GM21526 (cell line): ENCODE measurements around the gene HDAC9.

ENCODE experiments used
- ATAC-seq: cut with Tn5 transposase; IDR thresholded peaks from one replicate; pipeline ENCODE4 v1.9.1; 2021; ENCODE audit warnings: moderate library complexity; ENCODE audit not compliant: unreplicated experiment, low FRiP score

Gene HDAC9

DNA sequence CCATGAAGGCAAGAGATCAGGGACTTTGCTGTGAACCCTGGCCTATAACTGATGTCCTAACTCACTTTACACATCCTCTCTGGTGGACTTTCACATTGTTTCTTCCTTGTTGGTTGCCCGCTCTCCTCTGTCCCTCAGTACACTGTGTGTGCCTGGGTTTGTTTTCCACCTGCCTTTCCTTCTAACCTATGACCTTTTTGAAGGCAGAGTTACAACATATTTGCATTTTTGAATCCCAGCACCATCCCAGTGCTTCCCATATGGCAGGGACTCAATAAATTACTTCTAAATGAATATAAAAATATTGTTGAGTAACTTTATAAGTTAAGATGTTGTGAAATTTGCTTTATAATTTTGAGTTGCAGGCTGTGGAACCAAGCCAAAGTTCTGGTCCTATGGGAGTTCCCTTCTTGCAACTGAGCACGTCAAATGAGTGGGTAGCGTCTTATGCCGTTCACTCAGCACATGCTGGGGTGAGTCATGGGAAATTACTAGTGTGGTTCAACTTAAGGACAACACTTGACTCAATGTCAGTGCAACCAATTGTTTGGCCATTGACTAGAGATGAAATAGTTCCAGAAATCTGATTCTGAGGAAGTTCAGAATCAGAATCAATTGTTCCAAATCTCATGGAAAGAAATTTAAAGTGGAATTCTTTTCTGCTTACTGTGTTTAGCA is 370.9 kb downstream of the HDAC9 start:
- ATAC-seq, result no peak

DNA sequence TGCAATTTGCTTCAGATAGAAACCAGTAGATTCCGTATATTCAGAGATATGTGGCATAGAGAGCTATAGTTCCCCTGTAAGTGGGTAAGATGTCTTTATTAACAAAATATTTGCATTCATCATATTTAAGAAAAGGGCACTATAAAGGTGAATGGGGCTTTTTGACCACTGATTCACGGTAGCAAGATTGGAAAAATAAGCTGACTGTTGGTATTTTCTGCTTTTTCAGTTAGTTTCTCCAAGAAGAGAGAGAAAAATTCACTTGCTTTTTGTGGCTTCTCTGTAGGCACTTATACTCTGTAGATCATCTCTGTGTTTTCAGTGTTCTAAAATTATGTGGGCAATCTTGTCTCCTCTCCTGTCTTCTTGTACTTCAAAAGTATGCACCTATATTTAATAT is 376.8 kb downstream of the HDAC9 start:
- no peak for ATAC-seq

DNA sequence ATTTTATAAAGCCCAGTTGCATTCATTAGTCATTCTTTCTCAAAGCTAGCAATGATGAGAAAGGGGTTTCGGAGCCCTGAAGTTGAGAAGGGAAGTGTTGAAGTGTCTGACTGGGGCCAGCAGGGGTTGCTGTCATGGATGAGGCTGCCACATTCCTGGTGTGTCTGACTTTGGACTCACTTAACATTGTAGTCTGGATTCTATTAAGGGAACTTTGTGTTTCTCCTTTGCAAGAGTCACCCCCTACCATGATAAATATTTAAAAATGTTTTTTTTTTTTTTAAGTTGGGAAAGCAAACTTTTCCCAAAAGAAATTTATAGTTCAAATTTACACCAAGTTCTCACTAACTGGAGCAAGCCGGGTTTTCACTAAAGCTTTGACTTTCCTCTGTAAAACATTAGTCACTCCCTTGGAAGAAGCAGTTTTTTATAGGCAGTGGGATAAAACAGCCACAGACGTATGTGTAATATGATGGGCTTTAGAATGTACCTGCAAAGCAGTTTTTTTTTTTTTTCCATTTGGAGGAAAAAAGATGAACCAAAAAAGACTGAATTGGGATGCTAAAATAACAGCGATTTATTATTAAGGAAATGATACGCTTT is 378.3 kb downstream of the HDAC9 start:
- ATAC-seq, result no peak

DNA sequence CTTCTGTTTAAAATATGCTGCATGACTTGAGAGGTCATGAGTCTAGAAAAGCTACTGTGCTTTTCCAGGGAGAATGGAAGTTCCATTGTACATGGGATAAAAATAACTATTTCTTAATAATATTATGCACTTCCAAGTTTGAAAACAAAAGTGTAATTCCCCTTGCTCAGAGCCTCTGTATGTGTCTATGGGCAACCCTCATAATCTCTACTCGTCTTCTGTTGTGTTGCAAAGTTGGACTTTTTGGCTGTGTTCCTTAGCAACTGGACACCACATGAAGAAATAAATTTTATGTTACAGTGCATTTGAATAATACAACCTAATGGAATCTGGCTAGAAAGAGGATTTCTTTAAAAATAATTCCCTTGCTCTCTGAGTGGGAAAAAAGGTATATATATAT is 379.3 kb downstream of the HDAC9 start:
- no peak for ATAC-seq

DNA sequence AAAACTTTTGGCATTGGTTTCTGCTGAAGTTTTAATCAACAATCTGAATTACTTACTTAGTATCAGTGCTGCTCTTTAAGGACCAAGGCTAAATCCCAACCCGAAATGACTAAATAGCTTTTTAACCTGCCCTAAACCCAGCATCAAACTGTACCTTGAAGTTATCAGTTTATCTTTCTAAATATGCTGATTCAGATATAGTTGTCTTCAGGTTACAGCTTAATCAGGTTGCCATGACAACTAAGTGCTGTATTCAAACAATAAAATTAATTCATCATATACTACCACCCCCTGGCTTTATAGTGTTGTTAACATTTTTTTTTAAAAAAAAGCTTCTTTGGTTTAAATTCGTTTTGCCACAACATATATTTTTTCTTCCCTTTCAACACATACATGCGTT is 382.3 kb downstream of the HDAC9 start:
- ATAC-seq, result no peak

DNA sequence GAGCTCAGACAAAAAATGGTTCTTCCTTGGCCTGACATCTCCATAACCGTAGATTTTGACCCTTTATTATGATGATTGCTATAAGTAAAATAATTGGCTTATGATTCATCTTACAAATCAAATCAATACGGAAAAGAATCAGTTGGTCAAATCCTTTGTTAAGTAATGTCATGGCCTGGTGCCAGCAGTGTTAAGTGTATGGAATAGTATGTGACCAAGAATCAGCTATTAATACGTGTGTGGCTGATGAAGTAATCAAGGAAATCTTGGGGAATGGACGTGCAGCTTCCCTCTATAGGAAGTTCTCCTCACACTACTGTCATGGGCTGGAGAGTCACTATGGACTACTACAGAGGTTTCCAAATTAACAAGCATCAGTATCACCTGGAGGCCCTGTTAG is 391.3 kb downstream of the HDAC9 start:
- ATAC-seq, result no peak

DNA sequence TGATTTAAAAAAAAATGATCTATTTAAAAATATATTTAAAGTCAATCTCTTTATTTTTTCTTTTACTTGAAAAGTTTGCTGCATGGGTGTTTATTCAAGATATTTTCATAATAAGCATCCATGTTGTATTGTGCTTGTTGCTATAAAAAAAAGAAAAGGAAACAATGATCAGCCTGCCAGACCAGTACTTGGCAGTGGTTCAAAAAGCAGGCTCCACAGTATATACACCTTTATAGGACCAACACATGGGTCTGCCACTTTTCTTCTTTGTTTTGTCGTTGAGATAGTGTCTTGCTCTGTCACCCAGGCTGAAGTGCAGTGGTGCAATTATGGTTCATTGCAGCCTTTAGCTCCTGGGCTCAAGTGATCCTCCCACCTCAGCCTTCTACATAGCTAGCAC is 393.9 kb downstream of the HDAC9 start:
- ATAC-seq, result no peak

DNA sequence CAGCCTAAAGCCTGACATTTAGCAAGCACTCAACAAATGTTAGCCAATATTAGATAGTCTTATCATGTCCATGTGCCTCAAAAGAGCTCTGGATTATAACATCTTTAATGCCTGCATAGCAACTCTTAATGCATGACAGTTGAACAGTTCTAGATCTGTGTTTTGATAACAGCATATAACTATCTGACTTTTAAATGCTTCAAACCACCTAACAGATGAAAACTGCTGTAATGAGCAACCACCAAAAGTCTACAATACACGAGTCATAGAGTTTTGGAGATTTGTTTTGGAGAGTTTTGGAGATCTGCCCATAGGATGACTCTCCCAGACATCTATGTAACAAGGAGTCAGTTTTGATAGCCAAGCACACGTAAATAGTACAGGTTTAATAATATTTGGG is 394.6 kb downstream of the HDAC9 start:
- ATAC-seq, result no peak

DNA sequence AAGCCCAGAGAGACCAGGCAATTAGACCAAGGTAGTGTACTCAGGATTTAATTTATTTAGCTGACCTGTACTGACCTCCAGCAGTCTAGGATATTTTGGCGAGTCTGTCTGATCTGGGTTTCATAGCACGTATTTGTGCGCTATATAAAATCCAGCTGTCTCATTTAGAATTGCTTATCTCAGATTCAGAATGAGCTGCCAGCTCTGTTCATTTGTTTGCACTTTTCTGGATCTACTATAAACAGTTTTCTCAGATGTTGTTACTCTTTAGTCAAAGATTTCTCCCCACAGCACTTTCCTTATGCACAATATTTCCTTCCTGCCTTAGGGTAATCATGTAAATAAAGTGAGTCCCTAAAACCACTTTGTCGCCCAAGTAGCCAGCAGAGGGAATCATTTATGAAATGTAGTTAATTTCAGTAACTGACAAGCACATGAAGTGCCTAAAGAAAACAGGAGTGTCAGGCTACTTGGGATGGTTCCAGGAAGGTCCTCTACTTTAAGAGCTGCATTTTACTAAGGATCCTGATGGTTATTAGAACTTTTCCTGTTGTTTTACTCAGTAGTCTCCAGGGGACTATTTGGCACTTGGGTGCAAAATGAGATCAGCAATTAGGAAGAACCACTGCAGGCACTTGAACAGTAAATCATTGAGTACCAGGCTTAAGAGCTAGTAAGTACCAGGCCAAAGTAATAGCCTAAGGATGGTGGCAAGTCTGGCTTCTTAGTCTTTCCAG is 395.5 kb downstream of the HDAC9 start:
- ATAC-seq, result no peak

DNA sequence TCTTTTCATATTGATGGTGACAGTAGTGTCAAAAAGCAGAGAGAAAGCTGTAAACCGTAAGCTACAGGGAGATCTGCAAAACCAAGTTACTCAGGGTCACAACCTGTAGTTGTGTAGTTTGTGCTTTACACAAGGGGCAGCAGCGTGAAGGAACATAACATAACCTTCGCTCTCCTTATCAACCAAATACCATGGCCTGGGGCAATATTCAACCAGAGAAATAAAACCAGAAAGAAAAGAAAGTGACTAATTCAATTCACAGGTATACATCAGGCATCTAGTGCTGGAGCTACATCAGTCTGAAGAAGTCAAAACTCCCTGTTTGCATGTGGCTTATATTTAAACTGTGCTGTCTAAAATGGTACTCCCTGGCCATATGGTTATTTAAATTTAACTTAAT is 397.6 kb downstream of the HDAC9 start:
- ATAC-seq, result no peak

DNA sequence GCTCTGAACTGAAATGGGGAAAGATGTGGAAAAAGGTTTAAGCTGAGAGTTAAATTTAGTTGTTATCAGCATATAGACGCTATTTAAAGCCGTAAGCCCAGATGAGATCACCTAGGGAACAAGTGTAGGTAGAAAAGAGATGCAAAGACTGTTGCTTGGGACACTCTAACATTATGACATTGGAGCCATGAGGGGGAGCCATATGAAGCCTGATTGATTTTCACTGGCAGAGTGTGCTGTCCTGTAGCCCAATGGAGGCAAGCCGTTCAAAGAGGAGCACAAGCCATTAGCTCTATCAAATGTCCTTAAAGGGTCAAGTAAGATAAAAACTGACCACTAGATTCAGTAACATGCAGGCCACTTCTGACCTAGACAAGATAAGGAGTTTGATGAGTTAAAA is 398.6 kb downstream of the HDAC9 start:
- no peak for ATAC-seq

DNA sequence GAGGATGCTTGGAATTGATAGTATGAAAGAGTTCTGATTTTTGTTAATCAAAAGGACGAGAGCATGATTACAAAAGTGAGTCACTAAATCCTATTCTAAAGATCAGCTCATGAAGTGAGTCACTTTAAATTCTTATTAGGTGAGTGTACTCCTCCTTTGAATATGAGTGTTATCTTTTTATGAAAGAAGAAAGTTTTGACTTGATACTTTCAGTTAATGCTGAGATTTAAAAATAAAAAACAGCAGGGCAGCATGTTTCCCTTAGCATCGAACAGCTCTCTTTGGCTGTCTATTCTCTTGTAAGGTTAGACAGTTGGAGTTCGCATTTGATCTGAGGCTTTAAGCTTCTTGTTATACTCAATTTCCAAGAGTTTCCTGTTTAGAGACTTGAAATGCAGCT is 399.9 kb downstream of the HDAC9 start:
- ATAC-seq, result no peak

DNA sequence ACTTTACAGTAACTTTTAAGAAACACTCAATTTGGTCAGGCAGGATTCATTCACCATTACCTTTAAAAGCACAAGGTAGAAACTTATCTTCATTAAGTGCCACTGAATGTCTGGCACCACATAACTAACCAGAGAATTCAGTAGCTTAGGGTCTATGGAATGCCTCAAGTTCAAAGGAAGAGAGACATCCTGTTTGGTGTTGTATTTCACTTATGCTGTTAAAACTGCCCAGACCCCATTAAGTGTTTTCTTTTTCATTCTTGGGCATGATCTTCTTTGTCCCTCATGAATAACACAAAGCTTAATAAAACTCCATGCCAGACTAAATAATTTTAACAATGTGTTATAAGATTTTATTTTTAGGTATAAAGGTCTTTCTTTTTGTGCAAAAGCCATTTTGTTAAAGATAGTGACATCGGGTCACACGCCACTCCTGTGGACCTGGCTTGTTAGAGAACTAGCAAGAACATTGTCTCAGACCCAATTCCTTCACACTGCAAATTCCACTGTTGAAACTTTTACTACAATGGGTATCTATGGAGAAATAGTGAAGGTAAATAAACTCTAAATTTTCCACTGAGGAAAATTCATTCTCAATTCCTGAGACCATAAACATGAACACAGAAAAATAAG is 400.9 kb downstream of the HDAC9 start:
- ATAC-seq, result no peak

DNA sequence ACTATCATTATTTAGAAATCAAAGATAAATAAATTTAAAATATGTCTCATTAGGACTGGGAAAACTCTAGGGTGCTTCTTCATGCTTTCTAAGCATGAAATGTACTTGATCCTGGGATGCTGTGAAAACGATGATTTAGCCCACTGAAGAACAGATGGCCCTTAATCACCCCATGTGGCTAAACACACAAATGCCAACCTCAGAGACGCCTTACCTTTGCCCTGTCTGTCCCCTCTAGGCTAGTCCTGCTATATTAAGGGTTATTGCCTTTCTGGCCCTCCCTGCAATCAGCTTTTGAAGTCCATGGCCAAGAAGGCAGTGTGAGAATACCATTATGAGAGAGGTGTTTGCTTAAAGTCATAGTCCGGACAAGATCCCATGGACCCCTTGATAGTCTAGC is 404.7 kb downstream of the HDAC9 start:
- no peak for ATAC-seq

DNA sequence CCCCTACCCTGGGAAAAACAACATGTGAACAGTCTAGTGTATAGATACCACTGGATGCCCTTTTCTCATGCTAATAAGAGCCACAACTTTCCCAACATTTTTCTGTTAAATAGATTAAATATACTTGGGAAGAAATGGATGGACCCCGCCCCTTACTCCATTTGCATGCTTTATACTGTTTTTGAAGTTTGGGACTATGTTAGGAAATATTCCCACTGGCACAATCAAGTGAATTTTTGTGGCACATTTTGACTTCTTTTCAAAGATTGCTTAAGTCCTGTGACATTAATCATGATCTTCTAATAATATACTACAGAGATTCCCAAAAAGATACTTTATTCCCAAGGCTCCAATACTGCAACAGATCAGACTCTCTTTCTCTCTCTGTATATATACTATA is 405.3 kb downstream of the HDAC9 start:
- no peak for ATAC-seq

DNA sequence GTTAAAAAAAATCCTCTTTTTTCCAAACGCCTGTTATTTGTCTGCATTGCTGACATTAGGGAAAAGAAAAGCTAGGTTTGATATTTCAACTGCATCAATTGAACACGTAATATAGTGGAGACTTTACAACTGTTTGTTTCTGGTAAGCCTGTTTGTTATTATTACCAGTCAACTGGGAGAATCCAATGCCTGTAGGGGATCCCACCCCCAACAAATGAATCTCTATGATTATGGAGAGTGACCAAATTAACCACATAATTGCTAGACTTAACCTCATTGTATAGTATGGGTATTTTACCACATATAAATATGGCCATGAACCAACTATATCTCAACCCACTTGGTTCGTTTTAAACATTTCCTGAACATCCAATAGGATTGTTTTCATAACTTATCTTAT is 405.8 kb downstream of the HDAC9 start:
- ATAC-seq, result no peak

DNA sequence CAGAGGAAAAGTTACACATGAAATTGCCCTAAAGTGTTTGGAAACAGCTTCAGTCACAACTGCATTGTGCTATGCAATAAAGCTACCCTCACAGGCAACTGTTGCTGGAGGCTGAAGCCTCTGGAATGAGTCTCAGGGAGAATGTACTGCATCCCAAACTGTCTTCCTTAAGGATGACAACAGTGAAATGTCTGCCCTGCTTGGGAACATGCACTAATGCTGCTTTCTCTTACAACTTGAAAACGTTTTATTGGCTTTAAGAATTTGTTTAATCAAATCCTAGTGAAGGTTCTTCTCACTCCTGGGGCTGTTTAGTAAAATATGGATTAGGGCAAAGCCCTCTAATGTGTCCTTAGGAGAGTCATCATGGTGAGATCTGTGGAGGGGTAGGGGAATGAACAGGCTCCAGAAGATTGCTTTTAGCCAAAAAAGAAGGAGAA is 406.5 kb downstream of the HDAC9 start:
- no peak for ATAC-seq

DNA sequence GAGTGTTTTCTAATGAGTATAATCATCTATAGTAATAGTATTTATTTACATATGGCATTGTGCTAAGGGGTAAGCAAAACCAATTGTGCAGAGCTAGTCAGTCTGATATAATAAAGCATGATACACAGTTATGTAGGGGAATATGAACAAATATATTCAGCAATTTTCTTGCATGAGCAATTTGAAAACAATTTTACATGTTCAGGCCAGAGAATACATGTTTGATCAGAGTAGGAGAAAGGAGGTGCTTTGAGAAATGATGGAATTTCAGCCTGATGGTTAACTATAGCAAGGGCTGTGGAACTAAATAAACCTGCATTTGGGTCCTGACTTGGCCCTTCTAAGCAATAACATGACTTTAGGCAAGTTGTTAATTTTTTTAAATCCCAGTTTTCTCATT is 407.3 kb downstream of the HDAC9 start:
- ATAC-seq, result no peak

DNA sequence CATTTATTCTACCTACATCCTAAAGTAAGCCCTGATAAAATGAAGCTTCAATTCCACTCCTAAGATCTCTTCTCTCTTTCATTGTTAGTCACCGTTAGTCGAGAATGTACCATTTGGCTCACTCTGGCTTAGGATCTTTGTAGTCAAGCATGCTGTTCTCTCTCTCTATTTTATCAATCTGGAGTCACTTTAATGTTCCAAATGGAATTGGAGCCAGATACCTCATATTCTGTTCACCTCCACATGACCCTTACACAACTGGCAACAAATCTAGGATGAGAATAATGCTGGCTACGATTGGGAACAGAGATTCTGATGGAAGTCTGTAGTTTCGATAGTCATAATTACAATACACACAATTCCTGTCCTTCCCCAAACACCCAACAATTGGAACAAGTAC is 408.1 kb downstream of the HDAC9 start:
- no peak for ATAC-seq

DNA sequence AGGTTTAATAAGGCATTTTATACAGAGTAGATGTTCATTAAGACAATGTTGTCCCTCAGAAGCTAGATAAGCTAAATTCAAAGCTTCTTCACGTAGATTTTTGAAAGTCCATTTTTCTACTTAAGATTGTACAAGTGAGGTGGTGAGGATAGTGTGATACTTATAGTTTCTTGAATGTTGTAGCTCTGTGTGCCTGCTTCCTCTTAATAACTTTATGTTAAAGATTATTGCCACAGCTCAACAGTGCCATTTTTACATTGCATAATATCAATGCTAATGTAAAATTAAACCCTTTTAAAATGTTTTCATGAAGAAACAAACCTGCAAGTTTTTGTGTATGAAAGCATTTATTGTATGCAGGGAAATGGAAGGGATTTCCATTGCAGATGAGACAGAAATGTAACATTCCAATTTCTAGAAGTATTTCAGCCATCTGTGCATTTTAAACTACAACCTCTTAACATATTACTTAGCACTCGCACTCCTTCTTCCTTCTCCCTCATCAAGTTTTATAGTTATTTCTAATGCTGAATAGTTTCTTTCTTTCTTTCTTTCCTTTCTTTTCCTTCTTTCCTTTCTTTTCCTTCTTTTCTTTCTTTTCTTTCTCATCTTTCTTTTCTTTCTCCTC is 409.9 kb downstream of the HDAC9 start:
- ATAC-seq, result no peak

DNA sequence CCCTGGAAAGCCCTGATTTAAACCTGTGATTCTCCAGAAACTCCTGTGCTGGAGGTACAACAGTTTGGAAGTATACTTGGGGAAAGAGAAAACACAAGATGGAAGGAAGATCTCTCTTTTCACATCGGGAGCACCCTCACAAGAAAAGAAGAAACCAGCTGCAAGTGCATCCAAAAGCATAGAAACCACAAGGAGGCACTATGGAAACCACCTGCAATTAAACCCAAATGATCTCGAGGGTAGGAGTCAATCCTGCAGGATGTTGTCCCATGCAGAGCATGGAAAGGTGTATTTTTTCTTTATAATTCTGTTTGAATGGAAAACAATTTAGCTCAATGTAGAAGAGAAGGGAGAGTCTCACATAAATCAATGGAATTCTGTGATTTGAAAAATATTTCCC is 411.4 kb downstream of the HDAC9 start:
- no peak for ATAC-seq
